WI38 (cell line): ENCODE data around the gene LIMK2.

Source experiments
- H3K4me3 ChIP-seq: 2 replicates; pipeline ENCODE4 v1.5.1; 2011; ENCODE audit warnings: low read depth, mild to moderate bottlenecking, control low read depth, low read length
- TF ChIP-seq, protein P1 (sequence below): IDR thresholded peaks from 2 replicates; pipeline ENCODE4 v1.5.1; 2012; ENCODE audit warnings: low read depth, mild to moderate bottlenecking, control low read depth, low read length

Gene LIMK2

DNA sequence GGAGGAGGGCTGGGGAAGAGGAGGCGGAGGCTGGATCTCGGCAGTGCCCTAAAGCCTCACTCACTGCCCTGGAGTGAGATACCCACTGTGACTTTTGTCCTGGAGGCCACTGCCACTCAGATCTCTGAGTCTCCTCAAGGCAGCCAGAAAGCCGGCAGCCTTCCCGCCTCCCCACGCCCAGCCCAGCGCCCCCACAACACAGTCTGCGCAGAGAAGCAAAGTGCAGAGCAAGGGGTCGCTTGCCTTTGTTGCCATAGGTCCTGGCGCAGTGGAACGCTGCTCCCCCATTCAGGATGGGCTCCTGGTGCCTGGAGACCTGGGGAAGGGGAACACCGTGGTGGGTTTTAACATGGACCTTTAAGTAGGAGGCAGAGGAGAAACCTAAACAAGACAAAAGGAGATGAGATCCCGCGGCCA lies 116.5 kb downstream of the LIMK2 start:
- TF ChIP-seq, protein P1, sequence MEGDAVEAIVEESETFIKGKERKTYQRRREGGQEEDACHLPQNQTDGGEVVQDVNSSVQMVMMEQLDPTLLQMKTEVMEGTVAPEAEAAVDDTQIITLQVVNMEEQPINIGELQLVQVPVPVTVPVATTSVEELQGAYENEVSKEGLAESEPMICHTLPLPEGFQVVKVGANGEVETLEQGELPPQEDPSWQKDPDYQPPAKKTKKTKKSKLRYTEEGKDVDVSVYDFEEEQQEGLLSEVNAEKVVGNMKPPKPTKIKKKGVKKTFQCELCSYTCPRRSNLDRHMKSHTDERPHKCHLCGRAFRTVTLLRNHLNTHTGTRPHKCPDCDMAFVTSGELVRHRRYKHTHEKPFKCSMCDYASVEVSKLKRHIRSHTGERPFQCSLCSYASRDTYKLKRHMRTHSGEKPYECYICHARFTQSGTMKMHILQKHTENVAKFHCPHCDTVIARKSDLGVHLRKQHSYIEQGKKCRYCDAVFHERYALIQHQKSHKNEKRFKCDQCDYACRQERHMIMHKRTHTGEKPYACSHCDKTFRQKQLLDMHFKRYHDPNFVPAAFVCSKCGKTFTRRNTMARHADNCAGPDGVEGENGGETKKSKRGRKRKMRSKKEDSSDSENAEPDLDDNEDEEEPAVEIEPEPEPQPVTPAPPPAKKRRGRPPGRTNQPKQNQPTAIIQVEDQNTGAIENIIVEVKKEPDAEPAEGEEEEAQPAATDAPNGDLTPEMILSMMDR = no peak

DNA sequence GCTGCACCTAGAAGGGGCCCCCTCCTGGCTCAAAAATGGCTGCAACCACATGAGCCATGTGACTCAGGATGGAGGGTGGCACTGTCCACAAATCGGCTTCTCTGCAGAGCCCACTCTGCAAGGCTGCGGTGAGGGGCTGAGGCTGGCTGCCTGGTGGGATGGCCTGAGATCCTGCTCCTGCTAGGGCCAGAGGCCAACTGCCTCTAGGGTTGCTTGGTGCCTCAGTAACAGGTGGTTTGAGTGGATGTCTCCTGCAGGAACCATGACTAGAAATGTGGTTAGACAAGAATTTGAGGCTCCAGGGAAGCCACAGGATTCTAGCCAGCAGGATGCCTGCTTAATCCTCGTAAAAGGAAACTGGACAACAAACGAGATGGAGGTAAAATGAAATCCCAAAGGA lies 116.9 kb downstream of the LIMK2 start:
- no peak overlapping the region for H3K4me3 ChIP-seq
- TF ChIP-seq, protein P1 = no peak

More for the DNA sequence above, 116.5 kb downstream of the LIMK2 start:
- no peak overlapping the region for H3K4me3 ChIP-seq
